GM18498 (cell line): ENCODE data around the gene OSBP2.
A peak's percentile ranks its signal among the peaks of the same experiment; 100 is the strongest.

Experiments used
- ATAC-seq: cut with Tn5 transposase; IDR thresholded peaks from one replicate; pipeline ENCODE4 v1.9.1; 2021; ENCODE audit warnings: mild to moderate bottlenecking, moderate library complexity; ENCODE audit not compliant: unreplicated experiment

The OSBP2 gene, protein sequence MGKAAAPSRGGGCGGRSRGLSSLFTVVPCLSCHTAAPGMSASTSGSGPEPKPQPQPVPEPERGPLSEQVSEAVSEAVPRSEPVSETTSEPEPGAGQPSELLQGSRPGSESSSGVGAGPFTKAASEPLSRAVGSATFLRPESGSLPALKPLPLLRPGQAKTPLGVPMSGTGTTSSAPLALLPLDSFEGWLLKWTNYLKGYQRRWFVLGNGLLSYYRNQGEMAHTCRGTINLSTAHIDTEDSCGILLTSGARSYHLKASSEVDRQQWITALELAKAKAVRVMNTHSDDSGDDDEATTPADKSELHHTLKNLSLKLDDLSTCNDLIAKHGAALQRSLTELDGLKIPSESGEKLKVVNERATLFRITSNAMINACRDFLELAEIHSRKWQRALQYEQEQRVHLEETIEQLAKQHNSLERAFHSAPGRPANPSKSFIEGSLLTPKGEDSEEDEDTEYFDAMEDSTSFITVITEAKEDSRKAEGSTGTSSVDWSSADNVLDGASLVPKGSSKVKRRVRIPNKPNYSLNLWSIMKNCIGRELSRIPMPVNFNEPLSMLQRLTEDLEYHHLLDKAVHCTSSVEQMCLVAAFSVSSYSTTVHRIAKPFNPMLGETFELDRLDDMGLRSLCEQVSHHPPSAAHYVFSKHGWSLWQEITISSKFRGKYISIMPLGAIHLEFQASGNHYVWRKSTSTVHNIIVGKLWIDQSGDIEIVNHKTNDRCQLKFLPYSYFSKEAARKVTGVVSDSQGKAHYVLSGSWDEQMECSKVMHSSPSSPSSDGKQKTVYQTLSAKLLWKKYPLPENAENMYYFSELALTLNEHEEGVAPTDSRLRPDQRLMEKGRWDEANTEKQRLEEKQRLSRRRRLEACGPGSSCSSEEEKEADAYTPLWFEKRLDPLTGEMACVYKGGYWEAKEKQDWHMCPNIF

DNA sequence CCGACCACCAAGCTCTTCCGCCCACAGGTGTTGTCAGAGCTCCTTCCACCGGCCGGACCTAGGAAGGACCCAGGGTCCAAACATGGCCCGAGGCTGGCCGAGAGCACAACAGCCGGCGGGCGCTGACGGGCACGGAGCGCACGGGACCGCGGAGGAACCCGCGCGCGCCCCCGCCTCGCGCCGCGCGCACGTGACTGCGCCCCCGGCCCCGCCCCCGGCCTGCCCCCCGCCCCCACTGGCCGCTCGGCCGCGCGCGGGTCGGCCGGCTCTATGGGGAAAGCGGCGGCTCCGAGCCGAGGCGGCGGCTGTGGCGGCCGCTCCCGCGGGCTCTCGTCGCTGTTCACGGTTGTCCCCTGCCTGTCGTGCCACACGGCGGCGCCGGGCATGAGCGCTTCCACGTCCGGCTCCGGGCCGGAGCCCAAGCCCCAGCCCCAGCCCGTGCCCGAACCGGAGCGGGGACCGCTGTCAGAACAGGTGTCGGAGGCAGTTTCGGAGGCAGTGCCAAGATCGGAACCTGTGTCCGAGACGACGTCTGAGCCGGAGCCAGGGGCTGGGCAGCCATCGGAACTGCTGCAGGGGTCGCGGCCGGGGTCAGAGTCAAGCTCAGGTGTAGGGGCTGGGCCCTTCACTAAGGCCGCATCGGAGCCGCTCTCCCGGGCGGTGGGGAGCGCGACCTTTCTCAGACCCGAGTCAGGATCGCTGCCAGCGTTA, at the start of gene OSBP2:
Gene OSBP2 (plus strand): TSS at position 235 of the 711 bp plus-strand sequence. CDS start 36 bp downstream, at position 271.
- ATAC-seq: no peak

DNA sequence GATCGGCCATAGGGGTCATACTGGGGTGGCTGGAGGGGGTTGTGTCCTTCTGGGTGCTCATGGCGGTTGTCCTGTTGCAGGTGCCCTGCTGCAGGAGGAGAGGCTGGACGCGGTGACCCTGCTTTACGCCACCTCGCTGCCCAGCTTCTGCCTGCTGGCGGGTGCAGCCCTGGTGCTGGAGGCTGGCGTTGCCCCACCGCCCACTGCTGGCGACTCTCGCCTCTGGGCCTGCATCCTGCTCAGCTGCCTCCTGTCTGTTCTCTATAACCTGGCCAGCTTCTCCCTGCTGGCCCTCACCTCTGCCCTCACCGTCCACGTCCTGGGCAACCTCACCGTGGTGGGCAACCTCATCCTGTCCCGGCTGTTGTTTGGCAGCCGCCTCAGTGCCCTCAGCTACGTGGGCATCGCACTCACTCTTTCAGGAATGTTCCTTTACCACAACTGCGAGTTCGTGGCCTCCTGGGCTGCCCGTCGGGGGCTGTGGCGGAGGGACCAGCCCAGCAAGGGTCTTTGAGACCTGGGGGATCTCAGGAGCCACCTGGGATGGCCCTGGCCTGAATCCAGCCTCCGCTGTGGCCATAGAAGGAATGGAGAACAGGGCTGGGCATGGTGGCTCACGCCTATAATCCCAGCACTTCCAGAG, 48.0 kb upstream of the OSBP2 start:
- no peak for ATAC-seq

DNA sequence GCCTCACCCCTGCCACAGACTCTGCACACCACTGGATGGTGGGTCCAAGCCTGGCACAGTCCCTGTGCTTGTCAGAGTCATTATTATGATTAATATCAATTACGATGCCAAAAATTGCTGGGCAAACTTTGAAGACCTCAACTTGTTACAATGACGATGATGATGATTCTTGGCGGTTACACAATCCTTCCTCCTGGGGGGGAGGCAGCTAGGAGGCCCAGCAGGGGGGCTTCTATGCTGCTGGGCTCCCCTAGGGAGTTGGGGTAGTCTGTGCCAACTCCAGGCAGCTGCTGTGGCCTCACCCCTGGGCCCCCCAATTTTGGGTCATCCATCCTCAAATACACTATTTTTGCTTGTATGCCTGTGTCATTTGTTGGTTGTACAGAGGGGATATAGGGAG, 47.1 kb upstream of the OSBP2 start:
- ATAC-seq: no peak

DNA sequence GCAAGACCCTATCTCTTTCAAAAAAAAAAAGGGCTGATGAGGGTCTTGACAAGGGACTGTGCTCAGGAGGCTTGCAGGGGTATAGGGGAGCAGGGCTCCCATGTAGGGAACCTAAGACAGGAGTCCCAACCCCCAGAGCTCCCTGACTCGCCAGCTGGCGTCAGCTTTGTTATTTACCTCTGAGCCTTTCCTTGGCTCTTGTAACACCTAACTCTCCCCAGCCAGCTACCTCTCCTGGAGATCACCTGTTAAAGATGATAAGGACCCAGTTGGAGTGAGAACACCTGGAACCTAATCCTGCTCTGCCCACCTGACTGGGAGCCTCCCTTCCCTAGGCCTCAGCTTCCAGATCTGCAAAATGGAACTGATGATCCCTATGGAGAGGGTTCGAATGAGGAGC, 45.8 kb upstream of the OSBP2 start:
- no peak for ATAC-seq

DNA sequence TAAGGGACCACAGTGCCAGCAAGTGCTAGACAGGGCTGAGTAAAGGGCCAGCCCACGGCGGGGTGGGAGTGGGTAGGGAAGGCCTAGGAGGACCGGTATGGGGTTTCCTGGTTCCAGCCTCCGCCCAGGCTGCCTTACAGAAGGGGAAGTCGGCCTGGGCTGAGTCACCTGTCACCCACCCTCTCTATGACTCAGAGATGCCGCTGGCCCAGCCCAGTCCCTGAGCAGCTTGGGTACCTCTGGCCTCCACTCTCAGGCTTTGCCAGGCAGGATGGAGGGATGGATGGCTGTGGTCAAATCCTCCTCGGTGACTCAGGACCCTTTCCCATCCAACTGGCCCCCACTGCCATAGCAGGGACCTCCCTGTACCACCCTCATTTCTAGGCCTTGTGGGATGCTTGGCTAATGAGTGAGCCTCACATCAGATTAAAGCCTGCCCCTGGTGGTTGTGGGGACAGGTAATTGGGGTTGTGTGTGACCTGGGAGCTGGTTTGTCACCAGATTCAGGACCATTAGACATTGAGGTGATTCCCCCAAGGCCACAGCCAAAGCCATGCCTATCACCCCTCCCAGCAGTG, 45.2 kb upstream of the OSBP2 start:
- ATAC-seq: no peak

DNA sequence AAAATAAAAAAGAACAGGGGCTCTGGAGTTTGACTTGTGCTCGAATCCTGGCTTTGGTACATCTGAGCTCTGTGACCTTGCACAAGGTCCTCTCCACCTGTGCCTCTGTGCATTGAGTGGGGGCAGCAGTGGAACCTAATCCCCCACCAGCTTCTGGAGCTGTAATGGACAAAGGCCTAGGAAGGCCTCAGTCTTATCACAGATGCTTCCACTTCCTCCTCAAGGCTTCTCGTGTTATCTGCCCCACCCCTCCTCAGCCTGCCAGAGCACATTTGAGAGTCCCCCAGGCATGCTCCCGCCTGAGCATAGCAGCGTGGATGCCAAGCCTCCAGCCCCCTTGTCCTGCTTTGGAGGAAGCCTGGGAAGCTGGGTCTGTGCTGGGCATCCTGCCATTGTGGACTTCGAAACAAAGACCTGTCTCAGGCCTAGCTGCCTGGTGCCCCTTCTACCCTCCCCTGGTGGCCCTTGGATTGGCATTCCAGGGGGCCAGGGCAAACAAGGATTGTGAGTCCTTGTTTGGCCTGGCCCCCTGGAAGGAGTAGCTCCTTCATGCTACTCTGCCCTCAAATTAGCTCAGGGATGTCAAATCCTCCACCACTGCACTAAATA, 44.1 kb upstream of the OSBP2 start:
- ATAC-seq: no peak

DNA sequence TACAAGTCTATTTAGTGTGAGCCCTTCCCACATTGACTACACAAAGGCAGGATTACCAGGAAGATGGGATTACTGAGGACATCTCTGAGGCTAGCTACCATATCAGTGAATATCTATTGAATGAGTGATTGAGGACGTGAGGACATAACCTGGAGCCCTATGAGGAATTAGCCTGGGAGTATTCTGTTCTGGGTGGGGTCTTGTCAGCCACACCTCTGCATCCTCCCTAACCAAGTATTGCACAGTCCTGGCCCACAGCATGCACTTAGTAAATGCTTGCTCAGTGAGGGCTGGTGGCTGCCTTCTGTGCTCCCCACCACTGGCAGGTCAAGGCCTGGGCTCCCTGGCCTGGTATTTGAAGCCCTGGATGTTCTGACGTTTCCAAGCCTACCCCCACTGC, 41.8 kb upstream of the OSBP2 start:
- no peak for ATAC-seq

DNA sequence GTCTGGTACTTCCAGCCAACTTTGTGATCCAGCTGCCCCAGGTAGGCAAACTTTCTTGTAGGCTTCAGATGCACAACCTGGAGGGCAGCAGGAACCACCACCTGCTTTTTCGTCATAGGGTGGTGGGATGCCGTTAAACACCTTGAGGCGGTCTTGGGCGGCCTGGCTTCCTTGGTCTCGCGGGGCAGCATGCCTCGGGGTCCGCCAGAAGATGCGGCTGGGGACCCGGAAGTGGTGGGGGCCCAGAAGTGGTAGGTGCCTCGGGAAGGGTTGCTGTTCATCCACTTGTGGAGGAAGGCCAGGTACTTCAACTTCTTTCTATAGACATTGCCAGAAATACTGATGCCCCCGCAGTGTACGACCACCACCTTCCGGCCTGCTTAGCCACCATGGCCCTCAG, 40.3 kb upstream of the OSBP2 start:
- ATAC-seq: no peak

DNA sequence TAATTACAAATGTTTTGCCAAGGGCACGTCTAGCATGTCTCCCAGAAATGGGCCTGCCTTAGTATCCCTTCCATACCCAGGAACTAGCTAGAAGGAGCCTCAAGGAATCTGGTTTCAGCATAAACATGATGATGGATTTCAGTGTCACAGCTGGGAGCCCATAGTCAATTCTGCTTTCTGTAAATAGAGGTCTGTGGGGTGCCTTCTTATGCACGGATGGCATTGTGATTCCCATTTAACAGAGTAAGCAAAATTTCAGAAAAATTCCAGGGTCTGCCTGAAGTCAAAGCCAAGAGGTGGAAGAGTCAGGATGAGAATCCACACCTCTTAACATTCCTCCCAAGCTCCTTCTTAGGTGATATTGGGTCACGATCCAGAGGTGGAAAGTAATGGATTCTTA, 39.1 kb upstream of the OSBP2 start:
- no peak for ATAC-seq

DNA sequence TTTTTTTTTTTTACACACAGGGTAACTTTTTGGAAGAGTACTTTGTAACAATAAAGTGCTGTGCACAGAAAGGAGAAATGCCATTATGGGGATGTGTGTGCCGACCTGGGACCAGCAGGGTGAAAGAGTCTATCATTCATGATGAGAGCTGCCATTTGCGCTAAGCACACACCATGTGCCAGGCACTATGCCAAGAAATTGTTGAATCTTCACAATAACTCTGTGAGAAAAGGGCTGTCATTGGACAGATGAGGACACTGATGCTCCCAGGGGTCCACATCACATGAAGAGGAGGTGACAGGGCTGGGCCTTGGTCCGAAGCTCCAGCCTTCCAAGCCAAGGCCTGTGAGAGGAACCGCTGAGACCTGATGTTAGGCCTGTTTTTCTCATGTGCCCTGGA, 32.6 kb upstream of the OSBP2 start:
- ATAC-seq: no peak

DNA sequence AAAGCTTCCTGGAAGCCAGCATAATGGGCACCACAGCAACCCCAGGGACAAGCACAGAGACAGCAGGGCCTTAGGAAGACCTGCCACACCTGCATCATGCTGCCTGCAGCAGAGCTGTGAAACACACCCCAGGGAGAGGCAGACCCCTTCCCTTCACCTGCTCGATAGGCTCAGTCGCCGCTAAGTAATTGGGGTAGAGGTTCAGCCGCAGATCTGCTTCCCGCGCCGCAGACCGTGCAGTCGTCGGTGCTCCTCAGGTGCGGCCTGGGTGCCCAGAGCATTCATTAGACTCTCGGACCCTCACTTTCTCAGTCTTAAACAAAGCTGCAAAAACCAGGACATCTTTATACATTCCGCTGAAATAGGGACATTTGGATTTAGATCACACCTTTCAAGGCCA, 29.9 kb upstream of the OSBP2 start:
- no peak for ATAC-seq

DNA sequence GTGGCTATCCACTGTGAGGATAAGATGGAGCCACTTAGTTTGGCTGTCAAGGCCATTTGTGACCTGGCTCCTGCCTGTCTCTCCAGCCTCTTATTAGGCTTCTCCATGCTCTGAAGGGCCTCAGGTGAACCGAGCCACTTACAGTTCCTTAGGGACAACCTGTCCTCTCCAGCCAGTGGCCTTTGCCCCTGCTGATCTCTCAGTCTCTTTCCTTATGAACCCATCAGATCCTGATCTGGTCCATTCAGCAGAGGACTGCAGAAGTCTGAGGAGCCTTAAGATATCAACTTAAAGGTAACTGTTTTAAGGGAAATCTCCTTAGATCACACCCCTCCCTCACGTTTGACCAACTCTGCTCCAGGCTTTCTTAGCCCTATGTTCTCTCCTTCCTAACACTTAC, 29.4 kb upstream of the OSBP2 start:
- ATAC-seq: no peak

DNA sequence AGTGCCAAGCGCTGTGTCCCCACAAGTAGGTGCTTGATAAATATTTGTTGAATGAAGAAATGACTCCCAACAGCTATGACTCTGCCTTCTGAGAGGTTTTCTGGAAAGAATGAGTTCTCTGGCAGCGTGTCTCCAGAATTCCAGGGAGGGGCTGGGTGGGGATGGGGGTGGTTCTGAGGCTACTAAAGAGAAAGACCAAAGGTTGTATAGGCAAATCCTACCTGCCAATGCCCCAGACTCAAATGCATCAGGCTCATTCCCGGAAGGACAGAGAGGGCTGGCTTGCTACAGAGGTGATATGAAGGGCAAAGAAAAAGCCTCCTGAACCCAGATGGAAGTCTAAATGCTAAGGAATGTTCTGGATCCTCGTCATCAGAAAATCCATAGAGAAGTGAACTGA, 28.9 kb upstream of the OSBP2 start:
- ATAC-seq: no peak

DNA sequence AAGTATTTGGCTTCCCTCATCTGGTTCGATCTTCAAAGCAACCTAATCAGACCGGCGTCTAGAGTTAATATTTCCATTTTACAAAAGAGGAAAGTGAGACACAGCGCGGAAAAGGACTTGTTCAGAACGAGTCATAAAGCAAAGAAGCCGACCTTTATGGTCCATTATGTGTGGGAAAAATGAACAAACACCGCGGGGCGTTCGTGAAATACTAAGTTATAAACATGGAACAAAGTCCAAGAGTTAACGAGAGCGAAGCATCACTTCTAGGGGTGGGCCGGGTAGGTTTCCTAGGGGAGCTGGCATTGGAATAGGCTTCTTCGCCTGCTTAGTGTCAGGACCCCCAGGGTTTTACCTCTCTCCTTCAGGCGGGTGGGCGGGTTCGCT, 27.6 kb upstream of the OSBP2 start:
- ATAC-seq: no peak

DNA sequence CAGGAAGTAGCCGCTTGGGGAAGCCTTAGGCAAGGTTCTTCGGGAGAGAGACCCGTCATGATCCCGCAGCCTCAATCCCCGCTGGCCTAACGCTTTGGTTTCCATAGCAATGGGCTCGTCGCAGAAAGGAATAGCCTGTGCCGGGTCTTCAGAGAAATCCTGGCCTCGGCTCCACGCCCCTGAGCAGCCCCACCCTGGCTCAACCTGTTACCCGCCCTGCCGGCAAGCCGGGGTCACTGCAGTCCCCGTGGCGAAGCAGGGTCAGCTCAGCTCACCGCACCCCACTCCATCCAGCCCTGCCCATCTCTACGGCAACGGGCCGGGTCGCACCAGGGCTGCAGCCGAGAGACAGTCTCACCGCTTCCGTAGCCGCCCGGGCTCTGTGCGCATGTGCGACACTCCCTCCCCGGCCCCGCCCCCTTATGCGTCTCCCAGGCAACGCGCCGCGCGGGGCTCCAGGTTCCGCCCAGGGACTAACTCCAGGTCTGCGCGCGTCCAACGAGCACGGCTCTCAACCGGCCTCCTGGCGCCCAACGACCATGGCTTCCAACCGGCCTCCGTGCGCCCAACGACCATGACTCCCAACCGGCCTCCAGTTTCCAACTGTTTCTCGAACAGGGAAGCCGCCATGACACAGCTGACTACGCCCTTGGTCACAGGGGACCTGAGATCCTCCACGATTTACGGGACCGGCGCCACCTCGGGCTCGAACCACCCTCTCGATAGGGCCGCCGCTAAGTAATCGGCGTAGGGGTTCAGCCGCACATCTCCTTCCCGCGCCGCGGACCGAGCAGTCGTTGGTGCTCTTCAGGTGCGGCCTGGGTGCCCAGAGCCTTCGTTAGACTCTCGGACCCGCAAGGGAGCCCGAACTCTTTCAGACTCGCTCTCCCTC, 26.9 kb upstream of the OSBP2 start, which contains the start of gene DUSP18:
Gene DUSP18 (minus strand): TSS at position 382 of the 892 bp plus-strand sequence. CDS start 3,872 bp downstream, outside the sequence.
- ATAC-seq: peak; percentile 86

DNA sequence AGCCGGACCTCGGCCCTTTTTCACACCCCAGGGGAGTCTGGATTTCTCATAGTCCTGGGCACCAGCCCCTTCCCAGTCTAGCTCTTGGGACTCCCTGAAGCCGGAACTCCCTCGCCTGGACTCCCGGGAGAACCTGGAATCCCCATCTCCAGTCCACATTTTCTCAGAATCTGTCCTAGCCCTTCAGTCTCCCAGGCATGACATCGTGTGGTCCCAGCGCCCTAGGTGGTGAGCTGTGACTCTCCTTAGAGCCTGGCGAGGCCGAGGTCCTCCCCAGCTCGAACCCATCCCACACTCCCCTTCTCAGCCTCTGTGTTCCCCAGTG, 26.3 kb upstream of the OSBP2 start:
- no peak for ATAC-seq

DNA sequence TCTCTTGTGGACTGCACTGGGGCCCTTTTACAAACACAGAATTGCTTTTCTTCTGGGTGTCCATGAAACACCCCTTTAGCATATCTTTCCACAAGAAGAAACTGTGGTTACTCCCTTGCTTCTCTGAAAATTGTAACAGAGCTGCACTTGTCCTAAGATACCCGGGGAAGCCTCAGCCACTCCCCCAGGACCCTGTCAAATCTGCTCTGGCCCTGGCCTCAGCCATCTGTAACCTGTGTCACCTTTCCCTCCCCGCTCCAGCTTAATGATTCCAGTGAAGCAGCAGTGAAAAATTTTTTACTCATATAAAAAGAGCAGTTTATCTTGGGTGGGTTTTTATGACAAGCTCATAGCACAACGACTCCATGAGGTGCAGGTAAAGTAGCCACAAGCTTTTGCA, 23.6 kb upstream of the OSBP2 start:
- ATAC-seq: no peak

DNA sequence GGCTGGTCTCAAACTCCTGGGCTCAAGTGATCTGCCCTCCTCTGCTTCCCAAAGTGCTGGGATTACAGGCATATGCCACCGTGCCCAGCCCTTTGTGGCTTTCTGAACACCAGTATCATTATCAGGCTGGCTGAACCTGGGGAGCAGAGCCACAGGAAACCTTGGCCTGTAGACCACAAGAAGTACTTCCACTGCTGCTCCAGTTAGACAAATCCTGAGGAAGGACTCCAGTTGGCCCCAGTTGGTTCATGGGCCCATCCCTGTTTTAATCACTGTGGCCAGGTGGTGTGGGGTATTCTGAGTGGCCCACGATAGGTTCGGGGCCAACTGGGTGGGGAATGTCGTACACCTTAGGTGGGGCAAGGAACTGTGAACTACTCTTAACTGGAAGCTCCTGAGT, 21.5 kb upstream of the OSBP2 start:
- no peak for ATAC-seq

DNA sequence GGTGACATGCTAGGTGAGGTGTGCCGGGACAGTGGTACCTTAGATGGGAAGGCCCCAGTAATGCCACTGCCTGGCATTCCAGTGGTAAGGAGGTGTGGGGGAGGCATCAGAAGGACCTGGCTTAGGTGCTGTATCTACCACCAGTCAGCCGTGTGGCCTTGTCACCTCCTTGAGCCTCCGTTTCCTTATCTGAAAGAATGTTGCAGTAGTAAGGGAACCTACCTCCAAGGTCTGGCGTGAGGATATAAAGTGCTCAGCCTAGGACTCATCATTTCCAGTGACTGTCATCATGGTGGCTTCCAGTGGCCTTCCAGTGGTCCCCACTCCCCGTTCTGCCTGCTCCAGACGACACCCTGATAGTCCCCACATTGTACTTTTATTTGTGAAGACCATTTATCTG, 20.2 kb upstream of the OSBP2 start:
- no peak for ATAC-seq
